ENCODE data around the gene NDUFAB1. TPM values are rescaled to one million over a fixed set of nuclear protein-coding genes. Genes with fewer than 3 reads are reported as not detected.
"Not testable (repeated sequence)": the region's sequence is repeated elsewhere in the genome, so short reads cannot be mapped to it uniquely, and the experiment has no call there.

The NDUFAB1 gene
- total RNA-seq, 1 experiment from 2014 or later = 98.3 TPM

GRCh38 chr16:23584186-23585076 is 11.7 kb downstream of the NDUFAB1 start:
- BruUV-seq (replicated peaks) = no TSS peak
- H3K27ac Mint-ChIP-seq (ENCODE audit: low read depth, unreplicated experiment) = no peak overlapping the region
- TF ChIP-seq CTCF (IDR thresholded peaks at IDR 0.05; ENCODE audit: unreplicated experiment) = no peak
- no peaks in the 10 kb centered on the region for H3K4me1 Mint-ChIP-seq (ENCODE audit: insufficient read depth, unreplicated experiment)
- ChIA-PET POLR2A (no interaction called here), CTCF (interaction anchor here (0.6 to 1.3 kb wide), 3 partner anchors 12 to 1464 kb away, joined by 3 to 6 read pairs (median 4); partner anchors contain the start of gene NDUFAB1)
- DNase-seq (ENCODE audit: unreplicated experiment) = no peak
- peaks cover 97% of the 10 kb centered on the region for H3K36me3 Mint-ChIP-seq (ENCODE audit: insufficient read depth, unreplicated experiment)
- no peak overlapping the region for H3K4me3 Mint-ChIP-seq (ENCODE audit: unreplicated experiment)
- intact Hi-C loops (cut with micrococcal nuclease) = no loop called here
- H3K9me3 Mint-ChIP-seq (ENCODE audit: unreplicated experiment) = no peaks in the 10 kb centered on the region
- no peaks in the 10 kb centered on the region for H3K27me3 Mint-ChIP-seq (ENCODE audit: insufficient read depth, unreplicated experiment)

- H3K4me3 Mint-ChIP-seq (ENCODE audit: unreplicated experiment); BruUV-seq (replicated peaks); H3K4me1 Mint-ChIP-seq (ENCODE audit: insufficient read depth, unreplicated experiment); intact Hi-C loops (cut with micrococcal nuclease); H3K27me3 Mint-ChIP-seq (ENCODE audit: insufficient read depth, unreplicated experiment); H3K9me3 Mint-ChIP-seq (ENCODE audit: unreplicated experiment); DNase-seq (ENCODE audit: unreplicated experiment); POLR2A ChIA-PET; H3K27ac Mint-ChIP-seq (ENCODE audit: low read depth, unreplicated experiment): not testable (repeated sequence)
- peaks cover 92% of the 10 kb centered on the region for H3K36me3 Mint-ChIP-seq (ENCODE audit: insufficient read depth, unreplicated experiment)
- CTCF ChIA-PET = interaction anchor here (0.6 kb wide), 1 partner anchor 144 kb away, joined by 3 read pairs; no protein-coding TSS in a partner anchor
These were observed 12.8 kb downstream of the NDUFAB1 start for GRCh38 chr16:23583271-23583670.

GRCh38 chr16:23581764-23582163 is 14.4 kb downstream of the NDUFAB1 start:
- no peak for TF ChIP-seq CTCF (IDR thresholded peaks at IDR 0.05; ENCODE audit: unreplicated experiment)
- Mint-ChIP-seq H3K4me1 (ENCODE audit: insufficient read depth, unreplicated experiment) (no peaks in the 10 kb centered on the region), H3K9me3 (ENCODE audit: unreplicated experiment) (no peaks in the 10 kb centered on the region), H3K4me3 (ENCODE audit: unreplicated experiment) (no peak overlapping the region), H3K27me3 (ENCODE audit: insufficient read depth, unreplicated experiment) (no peaks in the 10 kb centered on the region), H3K36me3 (ENCODE audit: insufficient read depth, unreplicated experiment) (peaks cover 87% of the 10 kb centered on the region), H3K27ac (ENCODE audit: low read depth, unreplicated experiment) (no peak overlapping the region)
- intact Hi-C loops (cut with micrococcal nuclease) = no loop called here
- no peak for DNase-seq (ENCODE audit: unreplicated experiment)
- BruUV-seq (replicated peaks) = no TSS peak
- CTCF ChIA-PET = interaction anchor here (0.6 to 1.7 kb wide), 5 partner anchors 9 to 98 kb away, joined by 3 to 5 read pairs (median 3); partner anchors contain the start of gene NDUFAB1
- POLR2A ChIA-PET = interaction anchor here (1.2 kb wide), 1 partner anchor 59 kb away, joined by 3 read pairs; the partner anchor contains the start of gene PALB2

GRCh38 chr16:23580391-23580790 is 15.7 kb downstream of the NDUFAB1 start:
- Mint-ChIP-seq H3K4me1 (ENCODE audit: insufficient read depth, unreplicated experiment) (no peaks in the 10 kb centered on the region), H3K4me3 (ENCODE audit: unreplicated experiment) (no peak overlapping the region), H3K27me3 (ENCODE audit: insufficient read depth, unreplicated experiment) (no peaks in the 10 kb centered on the region), H3K36me3 (ENCODE audit: insufficient read depth, unreplicated experiment) (peaks cover 78% of the 10 kb centered on the region), H3K9me3 (ENCODE audit: unreplicated experiment) (no peaks in the 10 kb centered on the region), H3K27ac (ENCODE audit: low read depth, unreplicated experiment) (no peak overlapping the region)
- no TSS peak for BruUV-seq (replicated peaks)
- no peak for TF ChIP-seq CTCF (IDR thresholded peaks at IDR 0.05; ENCODE audit: unreplicated experiment)
- DNase-seq (ENCODE audit: unreplicated experiment) = no peak
- intact Hi-C loops (cut with micrococcal nuclease) = no loop called here
- ChIA-PET POLR2A (interaction anchor here (0.5 kb wide), 1 partner anchor 481 kb away, joined by 4 read pairs; no protein-coding TSS in a partner anchor), CTCF (interaction anchor here (1.7 kb wide), 1 partner anchor 11 kb away, joined by 5 read pairs; no protein-coding TSS in a partner anchor)
